Stimulated activated CD8-positive, alpha-beta memory T cell treated with anti-CD3 and anti-CD28 coated beads, Interleukin-15, amount 100 ng/mL, for 1 hour (primary cell): ENCODE measurements around the gene LRRC71.
"Not testable (repeated sequence)": the region's sequence is repeated elsewhere in the genome, so short reads cannot be mapped to it uniquely, and the experiment has no call there.

Experiments
- DNase-seq: peaks from one replicate; pipeline ENCODE4 v3.0.0-alpha.2; 2020; ENCODE audit warnings: low read depth

The LRRC71 gene

GRCh38 chr1:156905651-156906050 lies 14.8 kb upstream of the LRRC71 start:
- DNase-seq: no peak

- no peak for DNase-seq
These were observed 14.1 kb upstream of the LRRC71 start for GRCh38 chr1:156906206-156906906.

GRCh38 chr1:156908541-156908940 lies 11.9 kb upstream of the LRRC71 start:
- no peak for DNase-seq

- DNase-seq: no peak
These were observed 11.5 kb upstream of the LRRC71 start for GRCh38 chr1:156908955-156909354.

GRCh38 chr1:156909671-156910070 lies 10.8 kb upstream of the LRRC71 start:
- DNase-seq: no peak

- DNase-seq: peak; percentile 23
These were observed 10.1 kb upstream of the LRRC71 start for GRCh38 chr1:156910309-156910782.

- DNase-seq: no peak
These were observed 8.7 kb upstream of the LRRC71 start for GRCh38 chr1:156911577-156912298.

- no peak for DNase-seq
These were observed 8.1 kb upstream of the LRRC71 start for GRCh38 chr1:156912310-156912709.

- DNase-seq: no peak
These were observed 7.3 kb upstream of the LRRC71 start for GRCh38 chr1:156912861-156913808.

GRCh38 chr1:156913809-156914387 lies 6.5 kb upstream of the LRRC71 start:
- no peak for DNase-seq

- DNase-seq: no peak
These were observed 6.0 kb upstream of the LRRC71 start for GRCh38 chr1:156914440-156914856.

GRCh38 chr1:156921053-156921529 lies 659 bp downstream of the LRRC71 start:
- no peak for DNase-seq

- DNase-seq: no peak
These were observed 2.7 kb downstream of the LRRC71 start for GRCh38 chr1:156922986-156923669.

GRCh38 chr1:156923670-156924477 lies 3.4 kb downstream of the LRRC71 start:
- DNase-seq: no peak

GRCh38 chr1:156924478-156925153 lies 4.2 kb downstream of the LRRC71 start:
- no peak for DNase-seq

GRCh38 chr1:156925154-156926010 lies 5.0 kb downstream of the LRRC71 start:
- no peak for DNase-seq

GRCh38 chr1:156926175-156926574 lies 5.7 kb downstream of the LRRC71 start:
- no peak for DNase-seq

GRCh38 chr1:156926695-156927094 lies 6.3 kb downstream of the LRRC71 start:
- DNase-seq: not testable (repeated sequence)
